Forelimb muscle (tissue), 1 donor: Measurements from ENCODE around the gene GPR50. TPM values are rescaled to one million over a fixed set of nuclear protein-coding genes. Genes with fewer than 3 reads are reported as not detected.

Experiments used
- DNase-seq: peaks from one replicate; pipeline ENCODE4 v3.0.0-alpha.2; 2013; ENCODE audit warnings: low read depth
- polyA plus RNA-seq: library from polyadenylated mRNA; unstranded; fragments of 120-200 nt; gene quantifications from one replicate; pipeline ENCODE4 v1.2.1, GENCODE V29; 2013; ENCODE audit not compliant: insufficient read length

The GPR50 gene
- polyA plus RNA-seq, 1 donor: not detected

GRCh38 chrX:151226941-151227340 lies 50.6 kb downstream of the GPR50 start:
- no peak for DNase-seq

- DNase-seq: no peak
Measured at GRCh38 chrX:151227627-151228026, 51.2 kb downstream of the GPR50 start.

- no peak for DNase-seq
Measured at GRCh38 chrX:151228935-151229334, 52.6 kb downstream of the GPR50 start.

Other genes starting within 250 kb of the GPR50 start
- 53.7 TPM for gene HMGB3, start 193.2 kb upstream of the GPR50 start, polyA plus RNA-seq
- 19.1 TPM for gene VMA21, start 220.6 kb downstream of the GPR50 start, polyA plus RNA-seq